PFSK-1 (cell line): ENCODE data around the gene LRRIQ3.

Experiments used
- FOXP2 ChIP-seq: optimal IDR thresholded peaks from 2 replicates; pipeline ENCODE3; 2011; ENCODE audit warnings: borderline replicate concordance, control low read depth, inconsistent platforms; ENCODE audit not compliant: insufficient read depth; ENCODE audit errors: extremely low read length, extremely low read depth
- POLR2AphosphoS5 ChIP-seq: IDR thresholded peaks from 2 replicates; pipeline ENCODE4 v1.6.1; 2012; ENCODE audit warnings: low read depth, mild to moderate bottlenecking, control low read depth, low read length, moderate library complexity
- REST ChIP-seq, 2 experiments: IDR thresholded peaks; 2 replicates each; pipeline versions ENCODE4 v1.6.1 to v1.8.0; 2011 to 2012; ENCODE audit warnings: low read depth in 2 of 2, low read length in 2 of 2, control low read depth in 1 of 2, inconsistent platforms in 1 of 2, mild to moderate bottlenecking in 1 of 2, moderate library complexity in 1 of 2; ENCODE audit not compliant: insufficient read depth in 1 of 2
- SIN3A ChIP-seq: IDR thresholded peaks from 2 replicates; pipeline ENCODE4 v1.6.1; 2012; ENCODE audit warnings: mild to moderate bottlenecking, low read length, moderate library complexity, borderline replicate concordance; ENCODE audit not compliant: insufficient read depth
- TAF1 ChIP-seq: IDR thresholded peaks from 2 replicates; pipeline ENCODE4 v1.6.1; 2012; ENCODE audit warnings: low read length, control low read depth, borderline replicate concordance; ENCODE audit not compliant: insufficient read depth

The LRRIQ3 gene

GRCh38 chr1:73979684-73980083, 218.3 kb downstream of the LRRIQ3 start:
- TF ChIP-seq POLR2AphosphoS5, result no peak
- TF ChIP-seq SIN3A, result no peak
- TF ChIP-seq FOXP2, result no peak
- TF ChIP-seq REST (IDR thresholded peaks at IDR 0.05; ENCODE audit: insufficient read depth in 1 of 2, low read depth in 2 of 2, low read length in 2 of 2), result no peak
- no peak for TF ChIP-seq TAF1

- TF ChIP-seq SIN3A (no peak), FOXP2 (no peak), TAF1 (no peak), REST (IDR thresholded peaks at IDR 0.05; ENCODE audit: insufficient read depth in 1 of 2, low read depth in 2 of 2, low read length in 2 of 2) (no peak), POLR2AphosphoS5 (no peak)
These were observed 219.0 kb downstream of the LRRIQ3 start for GRCh38 chr1:73978964-73979363.
